LHCN-M2 (cell line): ENCODE measurements around the gene GLIPR1L2. TPM values are rescaled to one million over a fixed set of nuclear protein-coding genes. Genes with fewer than 3 reads are reported as not detected.
"Not testable (repeated sequence)": the region's sequence is repeated elsewhere in the genome, so short reads cannot be mapped to it uniquely, and the experiment has no call there.

Experiments used
- DNase-seq: peaks from one replicate; pipeline ENCODE4 v3.0.0-alpha.2; 2012; ENCODE audit warnings: low read depth
- polyA plus RNA-seq: library from polyadenylated mRNA; unstranded; fragments of >200 nt; gene quantifications from one replicate; pipeline ENCODE4 v1.2.1, GENCODE V29; 2012; ENCODE audit warnings: missing spikeins
- total RNA-seq: library from RNA; depleted of rRNA; stranded (reverse); fragments of >200 nt; gene quantifications from 2 replicates; pipeline ENCODE4 v1.2.3, GENCODE V29; 2014; rRNA removed

The GLIPR1L2 gene
- total RNA-seq = 0.32 and 0.92 TPM in 2 replicates
- 0.38 TPM for polyA plus RNA-seq

DNA sequence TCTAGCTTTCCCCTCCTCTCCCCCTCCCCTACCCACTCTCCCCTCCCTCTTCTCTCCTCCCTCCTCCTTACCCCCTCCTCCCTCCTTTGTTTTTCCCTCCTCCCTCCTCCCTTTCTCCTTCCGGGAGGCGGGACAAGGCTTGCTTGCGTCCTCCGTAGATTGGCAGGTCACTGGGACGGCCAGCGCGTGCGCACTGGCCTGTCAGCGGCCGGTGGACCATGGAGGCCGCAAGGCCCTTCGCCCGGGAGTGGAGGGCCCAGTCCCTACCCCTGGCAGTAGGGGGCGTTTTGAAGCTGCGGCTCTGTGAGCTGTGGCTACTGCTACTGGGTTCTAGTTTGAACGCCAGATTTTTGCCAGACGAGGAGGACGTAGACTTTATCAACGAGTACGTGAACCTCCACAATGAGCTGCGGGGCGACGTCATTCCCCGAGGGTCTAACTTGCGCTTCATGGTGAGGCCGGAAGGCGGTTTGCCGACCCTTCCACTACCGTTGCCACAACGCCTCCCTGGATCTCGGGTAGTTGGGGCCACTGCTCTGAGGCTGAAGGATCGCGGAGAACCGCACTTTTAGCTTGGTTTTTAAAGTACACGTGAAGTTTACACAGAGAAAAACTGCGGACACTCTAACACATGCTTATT lies at the start of gene GLIPR1L2:
TSS of gene GLIPR1L2 (plus strand) at position 191 of the 640 bp plus-strand sequence. CDS start at position 219, 28 bp downstream.
- DNase-seq = peak; percentile 97

DNA sequence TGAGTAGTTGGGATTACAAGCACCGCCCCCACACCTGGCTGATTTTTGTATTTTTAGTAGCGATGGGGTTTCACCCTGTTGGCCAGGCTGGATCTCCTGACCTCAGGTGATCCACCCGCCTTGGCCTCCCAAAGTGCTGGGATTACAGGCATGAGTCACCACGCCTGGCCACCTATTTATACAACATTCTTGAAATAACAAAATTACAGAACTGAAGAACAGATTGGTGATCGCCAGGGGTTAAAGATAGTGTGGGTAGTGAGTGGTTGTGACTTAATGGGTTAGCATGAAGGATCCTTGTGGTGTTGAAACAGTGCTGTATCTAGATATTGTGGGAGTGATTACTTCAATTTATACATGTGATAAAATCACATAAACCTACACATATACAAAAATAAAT lies 49.0 kb upstream of the GLIPR1L2 start:
- DNase-seq = no peak

DNA sequence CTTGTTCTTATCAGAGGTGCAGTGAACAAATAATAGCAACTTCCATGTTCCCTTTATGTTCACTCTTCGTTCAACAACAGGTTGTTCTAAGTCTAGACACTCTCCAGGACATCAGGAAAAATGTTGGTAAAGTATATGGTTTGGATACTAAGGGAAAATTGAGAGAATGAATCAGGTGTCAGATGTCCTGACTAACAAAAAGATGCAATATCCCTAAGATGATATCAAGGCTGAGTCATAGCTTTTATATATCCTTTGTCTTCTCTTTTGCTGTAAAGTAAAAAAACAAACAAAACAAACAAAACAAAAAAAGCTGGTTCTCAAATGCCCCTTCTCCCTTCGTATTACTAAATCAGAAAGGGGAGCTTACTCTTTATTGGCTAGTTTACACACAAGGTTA lies 45.4 kb upstream of the GLIPR1L2 start:
- DNase-seq = peak; percentile 65

DNA sequence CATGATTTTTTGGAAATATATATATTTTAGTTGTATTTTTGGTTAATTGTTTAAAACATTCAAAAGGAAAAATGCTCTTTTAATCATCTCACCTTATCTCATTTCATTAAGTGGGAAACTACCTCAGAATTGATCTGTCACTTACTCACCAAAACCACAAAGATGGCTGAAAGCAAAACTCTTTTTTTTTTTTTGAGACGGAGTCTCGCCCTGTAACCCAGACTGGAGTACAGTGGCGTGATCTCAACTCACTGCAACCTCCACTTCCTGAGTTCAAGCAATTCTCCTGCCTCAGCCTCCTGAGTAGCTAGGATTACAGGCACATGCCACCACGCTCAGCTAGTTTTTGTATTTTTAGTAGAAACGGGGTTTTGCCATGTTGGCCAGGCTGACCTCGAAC lies 44.7 kb upstream of the GLIPR1L2 start:
- DNase-seq = not testable (repeated sequence)

DNA sequence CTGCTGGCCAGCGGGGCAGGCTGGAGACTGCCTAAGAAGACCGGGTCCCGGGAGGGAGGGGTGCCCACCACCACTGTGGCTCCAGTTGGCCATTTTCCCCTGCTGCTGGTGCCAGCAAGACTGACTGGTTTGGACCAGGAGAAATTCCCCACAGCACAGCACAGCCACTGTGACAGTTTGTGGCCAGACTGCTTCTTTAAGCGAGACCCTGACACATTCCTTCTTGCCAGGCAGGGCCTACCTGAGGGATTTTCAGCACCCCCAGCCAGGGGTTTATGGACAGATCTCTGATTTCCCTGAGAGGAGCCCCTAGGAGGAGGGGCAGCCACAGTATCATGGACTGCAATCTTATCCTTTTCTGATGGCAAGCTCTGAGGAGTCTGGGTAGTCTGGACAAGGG lies 40.9 kb upstream of the GLIPR1L2 start:
- no peak for DNase-seq

DNA sequence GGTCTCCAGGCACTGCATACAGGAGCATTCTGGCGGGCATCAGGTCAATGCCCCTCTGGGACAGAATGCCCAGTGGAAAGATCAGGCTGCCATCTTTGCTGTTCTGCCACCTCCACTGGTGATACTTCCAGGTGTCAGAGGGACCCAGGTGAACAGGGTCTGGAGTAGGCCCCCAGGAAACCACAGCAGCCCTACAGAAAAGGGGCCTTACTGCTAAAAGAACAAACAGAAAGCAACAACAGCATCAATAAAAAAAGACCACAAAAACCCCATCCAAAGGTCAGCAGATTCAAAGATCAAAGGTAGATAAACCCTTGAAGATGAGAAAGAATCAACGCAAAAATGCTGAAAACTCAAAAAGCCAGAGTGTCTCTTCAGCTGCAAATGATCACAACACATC lies 40.5 kb upstream of the GLIPR1L2 start:
- no peak for DNase-seq

DNA sequence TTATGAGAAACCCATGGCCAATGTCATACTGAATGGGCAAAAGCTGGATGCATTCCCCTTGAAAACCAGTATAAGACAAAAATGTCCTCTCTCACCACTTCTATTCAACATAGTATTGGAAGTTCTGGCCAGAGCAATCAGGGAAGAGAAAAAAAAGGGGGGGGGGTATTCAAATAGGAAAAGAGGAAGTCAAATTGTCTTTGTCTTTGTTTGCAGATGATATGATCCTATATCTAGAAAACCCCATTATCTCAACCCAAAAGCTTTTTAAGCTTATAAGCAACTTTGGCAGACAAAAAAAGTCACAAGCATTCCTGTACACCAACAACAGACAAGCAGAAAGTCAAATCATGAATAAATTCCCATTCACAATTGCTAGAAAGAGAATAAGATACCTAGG lies 36.9 kb upstream of the GLIPR1L2 start:
- DNase-seq = no peak

DNA sequence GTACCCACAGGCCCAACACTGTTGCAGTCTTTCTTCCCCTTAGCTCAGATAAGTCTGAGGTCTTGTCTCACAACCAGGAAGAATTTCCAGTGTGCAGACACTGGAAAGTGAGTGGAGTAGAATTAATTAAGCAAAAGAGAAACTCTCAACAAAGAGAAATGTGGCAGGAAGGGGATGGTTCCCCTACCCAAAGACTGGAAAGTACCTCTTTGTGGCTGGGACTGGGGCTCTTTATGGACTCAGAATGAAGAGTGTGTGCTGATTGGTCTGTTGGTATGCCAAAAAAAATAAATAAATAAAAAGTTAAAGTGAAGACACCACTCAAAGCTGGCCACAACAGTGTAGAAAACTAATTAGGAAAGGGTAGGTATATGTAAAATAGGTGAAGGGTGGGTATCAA lies 30.0 kb upstream of the GLIPR1L2 start:
- DNase-seq = no peak

DNA sequence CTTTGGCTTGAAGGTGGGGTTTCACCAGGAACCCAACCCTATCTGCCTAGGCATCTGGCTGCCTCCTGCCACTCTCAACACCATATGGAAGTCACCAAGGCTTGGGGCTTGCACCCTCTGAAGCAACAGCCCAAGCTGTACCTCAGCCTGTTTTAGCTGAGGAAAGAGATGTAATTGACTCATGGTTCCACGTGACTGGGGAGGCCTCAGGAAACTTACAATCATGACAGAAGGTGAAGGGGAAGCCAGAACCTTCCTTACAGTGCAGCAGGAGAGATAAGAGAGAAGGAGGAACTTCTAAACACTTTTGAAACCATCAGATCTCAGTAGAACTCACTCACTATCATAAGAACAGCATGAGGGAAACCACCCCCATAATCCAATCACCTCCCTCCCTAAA lies 29.5 kb upstream of the GLIPR1L2 start:
- DNase-seq = no peak

DNA sequence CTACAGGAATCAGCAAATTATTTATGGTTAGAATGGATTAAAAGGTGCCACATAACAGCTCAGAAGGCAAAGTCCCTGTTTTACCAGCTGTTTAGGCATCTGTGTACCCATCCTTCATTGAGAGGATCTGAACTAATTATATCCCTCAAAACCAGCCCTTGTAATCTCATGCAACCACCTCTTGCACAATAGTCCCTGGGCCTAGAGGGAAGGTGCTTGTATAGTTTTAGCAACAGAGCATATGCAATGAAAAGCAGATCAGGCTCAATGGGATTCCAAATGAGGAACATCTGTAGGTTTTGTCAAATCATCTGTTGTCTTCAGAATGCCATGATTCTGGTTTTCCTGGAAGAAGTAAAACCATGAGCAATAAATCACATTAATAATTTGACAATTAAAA lies 26.0 kb upstream of the GLIPR1L2 start:
- peak; percentile 95 for DNase-seq

DNA sequence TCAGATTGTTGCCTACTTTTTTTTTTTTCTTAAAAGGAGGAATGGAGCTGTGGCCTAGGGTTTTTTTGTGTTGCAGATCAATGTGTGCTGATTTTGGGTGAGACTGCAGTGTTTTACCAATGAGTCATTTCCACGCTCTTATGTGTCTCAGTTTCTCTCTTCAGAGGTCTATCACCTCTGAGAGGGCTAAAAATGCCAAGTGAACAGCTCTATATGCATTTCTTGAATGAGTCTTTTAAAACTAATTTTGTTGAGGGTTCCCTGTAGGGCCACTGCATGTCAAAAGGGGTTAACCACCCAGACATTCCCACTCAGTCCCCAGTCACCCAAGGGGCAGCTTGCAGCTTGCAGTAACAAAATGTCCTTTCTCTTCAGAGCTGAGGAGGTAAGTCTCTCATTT lies 24.3 kb upstream of the GLIPR1L2 start:
- peak; percentile 43 for DNase-seq

DNA sequence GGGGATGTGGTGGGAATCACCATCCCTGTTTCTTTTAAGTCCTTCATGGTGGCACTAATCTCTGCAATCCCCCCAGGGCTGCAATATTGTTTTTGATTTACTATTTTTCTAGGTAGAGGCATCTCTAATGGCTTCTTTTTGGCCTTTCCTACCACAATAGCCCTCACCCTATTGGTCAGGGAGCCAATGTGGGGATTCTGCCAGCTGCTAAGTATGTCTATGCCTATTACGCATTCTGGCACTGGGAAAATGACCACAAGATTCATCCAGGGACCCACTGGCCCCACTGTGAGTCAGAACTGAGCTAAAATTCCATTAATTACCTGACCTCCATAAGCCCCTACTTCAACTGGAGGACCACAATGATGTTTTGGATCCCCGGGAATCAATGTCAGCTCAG lies 15.9 kb upstream of the GLIPR1L2 start:
- DNase-seq = peak; percentile 26

DNA sequence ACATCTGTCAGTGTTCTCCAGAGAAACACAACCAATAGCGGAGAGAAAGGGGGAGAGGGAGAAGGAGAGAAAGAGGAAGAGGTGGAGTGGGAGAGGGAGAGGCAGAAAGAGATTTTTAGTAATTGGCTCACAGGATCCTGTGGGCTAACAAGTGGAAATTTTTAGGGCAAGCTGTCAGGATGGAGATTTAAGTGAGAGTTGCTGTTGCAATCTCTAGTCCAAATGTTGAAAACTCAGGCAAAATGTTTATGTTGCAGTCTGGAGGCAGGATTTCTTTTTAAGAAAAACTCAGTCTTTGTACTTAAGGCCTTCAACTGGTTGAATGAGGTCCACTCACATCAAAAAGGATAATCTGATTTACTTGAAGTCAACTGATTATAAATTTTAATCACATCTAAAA lies 12.5 kb upstream of the GLIPR1L2 start:
- DNase-seq = no peak

DNA sequence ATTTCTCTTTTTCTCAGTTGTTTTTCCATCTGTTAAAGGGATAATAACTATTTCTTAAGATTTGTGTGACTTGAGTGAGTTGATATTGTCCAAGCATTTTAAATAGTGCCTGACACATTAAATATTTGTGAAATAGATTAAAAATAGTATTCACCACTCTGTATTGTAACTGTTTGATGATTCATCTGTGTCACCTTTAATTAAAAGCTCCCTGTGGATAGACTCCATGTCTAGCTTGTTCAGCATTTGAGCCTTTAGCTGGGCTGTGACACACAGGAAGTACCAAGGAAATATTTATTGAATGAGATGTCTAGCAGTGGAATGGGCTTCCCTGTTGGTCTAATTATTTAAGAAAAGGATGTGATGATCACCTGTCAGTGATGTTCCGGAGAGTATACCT lies 1.8 kb upstream of the GLIPR1L2 start:
- DNase-seq = peak; percentile 58

DNA sequence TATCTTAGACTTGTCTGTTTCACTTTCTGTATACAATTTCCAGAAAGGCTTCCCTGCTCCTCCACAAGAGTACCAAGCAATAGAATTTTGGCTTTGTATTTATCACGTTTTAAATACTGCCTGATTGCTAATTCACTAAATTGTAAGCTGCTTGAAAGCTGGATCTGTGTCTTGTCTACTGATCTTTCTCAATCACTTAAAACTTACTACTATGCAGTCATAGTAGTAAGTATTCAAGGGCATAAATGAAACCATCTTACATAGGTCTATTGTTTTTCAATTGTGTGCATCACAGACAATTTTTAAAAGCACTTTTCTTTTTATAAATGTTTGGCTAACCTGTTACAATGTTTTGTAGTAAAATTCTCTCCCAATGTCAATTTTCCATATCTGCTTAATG lies 1.2 kb upstream of the GLIPR1L2 start:
- no peak for DNase-seq

DNA sequence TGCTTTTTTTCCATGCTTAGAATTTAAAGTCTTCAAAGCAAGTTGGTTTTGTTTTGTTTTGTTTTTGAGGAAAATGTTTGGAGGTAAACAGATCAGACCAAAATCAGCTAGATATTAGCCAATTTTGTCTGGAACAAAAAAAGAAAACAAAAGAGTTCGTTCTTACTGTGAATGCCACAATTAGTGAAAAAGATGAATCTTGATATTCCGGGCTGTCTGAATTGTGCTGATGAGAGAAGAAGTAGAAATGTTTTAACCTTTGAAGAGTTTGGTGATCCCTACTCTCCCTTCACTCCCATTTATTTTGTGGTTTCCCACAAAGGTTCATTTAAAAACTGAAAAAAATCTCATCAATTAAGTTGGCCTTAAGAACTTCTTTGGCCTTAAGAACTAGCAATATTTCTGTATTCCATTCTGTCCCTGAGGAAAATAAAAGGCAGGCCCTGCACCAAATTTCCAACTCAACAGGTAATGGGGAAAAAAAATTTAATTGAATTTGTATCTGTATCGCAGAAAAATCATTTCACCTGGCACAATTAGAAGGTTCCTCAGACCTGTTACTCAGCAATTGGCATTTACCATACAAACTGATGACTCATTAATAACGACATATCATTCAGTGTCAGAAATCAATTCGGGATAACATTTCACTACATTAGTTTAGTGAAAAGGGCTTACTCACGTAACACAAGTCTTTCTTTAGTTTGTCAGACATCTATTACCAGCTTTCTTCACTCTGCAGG lies 562 bp upstream of the GLIPR1L2 start:
- DNase-seq = no peak

DNA sequence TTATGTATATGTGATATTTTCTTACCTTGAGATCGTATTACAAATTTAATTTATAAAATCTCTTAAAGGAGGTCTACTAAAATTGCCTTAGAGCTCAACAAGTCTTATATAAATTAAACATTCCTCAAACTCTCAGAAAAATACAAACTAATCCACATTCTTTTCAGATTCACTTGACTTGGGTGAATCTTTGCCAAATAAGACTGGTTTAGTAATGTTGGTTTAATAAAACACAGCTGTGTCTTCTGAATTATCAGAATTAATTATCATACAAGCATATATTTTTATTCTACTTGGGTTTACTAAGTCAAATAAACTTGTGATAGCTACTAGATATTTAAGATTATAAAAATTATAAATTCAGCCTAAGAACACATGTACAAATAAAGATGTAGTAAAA lies 13.3 kb downstream of the GLIPR1L2 start:
- no peak for DNase-seq

DNA sequence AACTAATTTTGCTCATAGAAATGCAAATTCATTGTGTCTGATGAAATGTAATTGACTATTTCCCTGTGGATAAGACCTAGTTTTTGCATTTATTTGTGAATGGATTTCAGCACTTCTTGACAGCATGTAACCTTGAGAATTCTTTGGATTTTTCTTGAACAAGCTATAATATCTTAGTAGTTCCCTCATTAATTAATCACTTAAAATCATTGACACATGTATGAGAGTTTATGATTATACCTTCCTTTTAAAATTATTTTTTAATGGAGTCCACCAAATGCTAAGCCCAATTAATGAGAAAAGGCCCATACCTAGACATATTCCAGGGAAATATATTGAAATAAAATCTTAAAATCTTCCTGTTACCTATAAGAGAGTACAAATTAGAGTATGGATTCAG lies 16.8 kb downstream of the GLIPR1L2 start:
- DNase-seq = no peak

DNA sequence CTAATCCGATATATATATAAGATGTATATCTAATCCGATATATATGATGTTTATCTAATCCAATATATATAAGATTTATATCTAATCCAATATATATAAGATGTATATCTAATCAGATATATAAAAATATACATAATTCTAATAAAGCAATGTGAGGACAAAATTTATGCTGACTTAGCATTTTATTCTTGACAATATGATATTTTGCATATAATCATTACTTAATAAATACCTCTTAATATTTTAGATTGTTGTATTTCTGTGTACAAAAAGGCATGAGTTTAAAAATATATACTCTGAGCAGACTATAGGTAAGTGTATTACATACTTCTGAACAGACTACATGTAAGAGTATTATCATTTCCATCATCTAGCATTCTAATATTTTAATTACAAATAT lies 18.9 kb downstream of the GLIPR1L2 start:
- DNase-seq = no peak

DNA sequence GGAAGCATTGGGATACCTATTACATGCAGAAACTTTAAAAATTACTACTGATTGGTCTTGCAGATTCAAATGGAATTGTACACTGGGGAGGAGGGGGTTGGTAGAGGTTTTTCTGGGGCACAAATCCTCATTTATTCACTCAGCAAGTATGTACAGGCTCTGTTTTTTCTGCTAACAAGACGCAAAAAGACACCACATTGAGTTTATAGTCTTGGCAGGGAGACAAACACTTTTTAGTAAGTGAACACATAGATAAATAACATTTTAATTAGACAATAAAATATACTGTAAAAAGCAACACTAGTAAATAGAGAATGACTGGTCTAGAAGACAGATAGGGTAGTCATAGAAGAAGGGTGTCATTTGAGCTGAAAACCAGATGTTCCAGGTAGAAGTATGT lies 23.8 kb downstream of the GLIPR1L2 start:
- no peak for DNase-seq

DNA sequence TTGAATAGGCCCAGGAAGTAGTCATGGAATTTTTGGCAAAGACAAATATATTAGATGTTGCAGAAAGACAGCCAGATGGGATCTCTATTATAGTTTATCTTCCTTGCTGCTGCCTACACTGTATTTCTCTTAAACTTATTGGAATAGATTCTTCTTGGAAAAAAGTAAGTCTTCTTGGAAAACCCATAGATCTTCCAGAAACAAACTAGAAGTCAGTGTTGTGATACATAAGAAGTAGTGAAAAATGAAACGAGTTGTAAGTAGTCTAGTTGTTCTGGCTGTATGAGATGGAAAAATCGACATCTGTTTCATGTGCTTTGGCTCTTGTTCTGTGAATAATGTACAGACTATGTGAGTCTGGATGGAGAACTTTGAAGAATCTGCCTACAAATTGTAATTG lies 29.0 kb downstream of the GLIPR1L2 start:
- DNase-seq = no peak

DNA sequence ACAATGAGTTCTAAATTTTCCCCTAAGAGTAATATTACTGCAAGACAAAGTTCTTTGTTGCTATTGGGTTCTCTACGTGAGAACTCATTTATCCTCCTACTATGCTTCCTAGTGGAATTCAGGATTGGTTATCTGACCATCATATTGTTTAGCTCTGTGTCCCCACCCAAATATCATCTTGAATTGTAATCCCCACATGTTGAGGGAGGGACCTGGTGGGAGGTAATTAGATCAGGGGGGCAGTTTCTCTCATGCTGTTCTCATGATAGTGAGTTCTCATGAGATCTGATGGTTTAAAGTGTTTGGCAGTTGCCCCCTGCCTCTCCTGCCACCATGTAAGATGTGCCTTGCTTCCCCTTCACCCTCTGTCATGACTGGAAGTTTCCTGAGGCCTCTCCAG lies 36.6 kb downstream of the GLIPR1L2 start:
- no peak for DNase-seq

DNA sequence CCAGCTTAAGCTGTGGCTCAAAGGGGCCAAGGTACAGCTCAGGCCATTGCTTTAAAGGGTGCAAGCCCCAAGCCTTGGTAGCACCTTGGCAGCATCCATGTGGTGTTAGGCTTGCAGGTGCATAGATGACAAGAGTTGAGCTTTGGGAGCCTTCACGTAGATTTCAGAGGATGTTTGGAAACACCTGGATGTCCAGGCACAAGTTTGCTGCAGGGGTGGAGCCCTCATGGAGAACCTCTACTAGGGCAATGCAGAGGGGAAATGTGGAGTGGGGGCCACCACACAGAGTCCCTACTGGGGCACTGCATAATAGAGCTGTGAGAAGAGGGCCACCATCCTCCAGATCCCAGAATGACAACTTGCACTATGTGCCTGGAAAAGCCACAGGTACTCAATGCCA lies 37.9 kb downstream of the GLIPR1L2 start:
- DNase-seq = no peak
